Activated naive CD4-positive, alpha-beta T cell treated with anti-CD3 and anti-CD28 coated beads, Interleukin-2, amount 50 U/mL, for 72 hours (primary cell): ENCODE measurements around the gene ZMIZ1. TPM values are rescaled to one million over a fixed set of nuclear protein-coding genes. Genes with fewer than 3 reads are reported as not detected.

Experiments
- ATAC-seq, 2 donors: fragments of 150-1000 bp; cut with Tn5 transposase; 2 replicates each; pipeline ENCODE4 v1.10.0; 2021; ENCODE audit warnings: mild to moderate bottlenecking in 2 of 2, moderate library complexity in 2 of 2
- DNase-seq, 2 donors: peaks; one replicate each; pipeline ENCODE4 v3.0.0; 2021 to 2022; ENCODE audit warnings: low spot score in 2 of 2
- H3K27ac Mint-ChIP-seq, 2 donors: one replicate each; pipeline ENCODE4 v1.8.0; 2022; ENCODE audit warnings: mild to moderate bottlenecking in 2 of 2, mixed read lengths in 2 of 2
- H3K36me3 Mint-ChIP-seq, 2 donors: one replicate each; pipeline ENCODE4 v1.8.0; 2022; ENCODE audit warnings: mixed read lengths in 2 of 2
- H3K9me3 Mint-ChIP-seq, 2 donors: one replicate each; pipeline ENCODE4 v1.8.0; 2022; ENCODE audit warnings: mixed read lengths in 2 of 2
- total RNA-seq, 2 donors: library from RNA; stranded (reverse); gene quantifications; one replicate each; pipeline ENCODE4 v1.2.3, GENCODE V29; 2022

Gene ZMIZ1
- total RNA-seq, 2 donors from 2014 or later: 16.1 to 42.7 TPM

DNA sequence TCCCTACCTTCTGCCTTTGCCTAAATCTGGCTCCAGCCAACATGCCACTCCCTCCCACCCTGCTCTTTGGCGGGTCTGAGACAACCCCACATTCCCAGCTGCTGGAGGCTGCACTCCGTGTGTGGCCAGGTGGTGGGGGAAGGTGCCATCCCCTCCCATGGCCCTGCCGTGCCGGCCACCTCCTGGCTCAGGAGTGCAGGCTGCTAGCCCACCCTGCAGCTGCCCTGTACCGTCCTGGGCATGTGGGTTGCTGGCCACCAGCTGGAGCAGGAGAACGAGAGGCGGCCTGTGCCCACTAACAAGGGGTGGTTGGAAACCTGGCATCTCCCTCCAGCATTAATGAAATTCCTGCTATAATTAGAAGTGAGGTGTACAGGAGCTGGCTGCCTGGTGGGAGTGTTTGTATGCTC lies 97.6 kb downstream of the ZMIZ1 start:
- DNase-seq: no peak
- Mint-ChIP-seq H3K9me3 (no peaks in the 10 kb centered on the region), H3K27ac (peak overlapping the region in 1 of 2 donors; percentile 73), H3K36me3 (no peaks in the 10 kb centered on the region)
- no peak for ATAC-seq

DNA sequence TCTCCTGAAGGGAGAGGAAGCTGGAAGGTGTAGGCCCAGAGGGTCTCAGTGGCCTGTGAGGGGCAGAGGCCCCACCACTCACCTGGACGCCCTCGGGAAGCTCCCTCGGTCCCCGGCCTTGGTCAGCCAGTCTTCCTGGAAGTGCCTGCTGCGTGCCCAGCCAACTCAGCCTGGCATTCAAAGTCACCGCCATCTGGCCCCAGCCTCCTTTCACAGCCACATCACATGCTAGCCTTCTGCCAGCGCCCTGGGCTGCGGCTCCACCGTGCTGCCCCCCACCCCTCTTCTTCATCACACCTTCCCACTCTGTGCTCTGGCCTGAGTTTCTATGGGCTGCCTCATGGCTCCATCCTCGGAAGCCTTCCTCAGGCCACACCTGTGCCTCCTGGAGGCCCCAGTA lies 98.0 kb downstream of the ZMIZ1 start:
- ATAC-seq (no peak), DNase-seq (no peak)
- no peaks in the 10 kb centered on the region for H3K36me3 Mint-ChIP-seq
- H3K9me3 Mint-ChIP-seq: no peaks in the 10 kb centered on the region
- no peak overlapping the region for H3K27ac Mint-ChIP-seq

DNA sequence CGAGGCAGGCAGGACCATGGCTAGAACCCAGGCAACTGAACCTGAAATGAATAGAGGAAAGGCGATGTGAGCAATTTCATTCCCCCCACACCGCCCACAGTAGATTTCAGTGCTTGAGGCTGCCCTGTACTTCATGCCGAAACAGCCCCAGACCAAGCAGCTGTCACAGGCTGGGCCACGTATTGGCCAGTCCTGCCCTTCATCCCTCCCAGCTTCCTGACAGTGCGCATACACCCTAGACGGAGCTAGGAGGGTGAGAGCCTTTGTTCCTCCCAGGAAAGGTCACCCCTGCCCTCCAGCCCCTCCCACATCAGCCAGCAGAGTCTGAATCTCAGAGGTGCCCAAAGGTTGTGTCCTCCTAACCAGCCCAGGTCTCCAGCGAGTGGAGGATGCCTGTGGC lies 98.8 kb downstream of the ZMIZ1 start:
- no peaks in the 10 kb centered on the region for H3K36me3 Mint-ChIP-seq
- no peak for ATAC-seq
- H3K9me3 Mint-ChIP-seq: no peaks in the 10 kb centered on the region
- H3K27ac Mint-ChIP-seq: no peak overlapping the region
- no peak for DNase-seq

DNA sequence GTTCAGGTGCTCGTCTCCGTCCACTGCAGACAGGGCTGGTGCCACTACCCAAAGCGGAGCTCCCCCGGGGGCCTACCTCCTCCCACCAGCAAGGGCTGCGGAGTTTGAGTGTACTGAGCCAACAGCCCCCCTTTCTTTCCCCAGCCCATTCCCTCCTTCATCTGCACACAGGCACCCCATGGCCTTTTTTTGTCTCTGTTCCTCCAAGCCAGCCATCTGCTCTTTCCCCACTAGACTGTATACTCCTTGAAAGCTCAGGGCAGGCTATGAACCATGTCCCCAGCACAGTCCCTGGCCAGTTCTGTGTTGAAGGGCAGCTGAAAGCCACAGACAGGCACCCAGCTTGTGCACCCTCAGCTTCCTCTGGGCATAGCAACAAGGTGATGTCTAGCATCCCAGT lies 99.4 kb downstream of the ZMIZ1 start:
- H3K36me3 Mint-ChIP-seq: no peaks in the 10 kb centered on the region
- H3K27ac Mint-ChIP-seq: no peak overlapping the region
- no peaks in the 10 kb centered on the region for H3K9me3 Mint-ChIP-seq
- no peak for ATAC-seq
- DNase-seq: no peak

DNA sequence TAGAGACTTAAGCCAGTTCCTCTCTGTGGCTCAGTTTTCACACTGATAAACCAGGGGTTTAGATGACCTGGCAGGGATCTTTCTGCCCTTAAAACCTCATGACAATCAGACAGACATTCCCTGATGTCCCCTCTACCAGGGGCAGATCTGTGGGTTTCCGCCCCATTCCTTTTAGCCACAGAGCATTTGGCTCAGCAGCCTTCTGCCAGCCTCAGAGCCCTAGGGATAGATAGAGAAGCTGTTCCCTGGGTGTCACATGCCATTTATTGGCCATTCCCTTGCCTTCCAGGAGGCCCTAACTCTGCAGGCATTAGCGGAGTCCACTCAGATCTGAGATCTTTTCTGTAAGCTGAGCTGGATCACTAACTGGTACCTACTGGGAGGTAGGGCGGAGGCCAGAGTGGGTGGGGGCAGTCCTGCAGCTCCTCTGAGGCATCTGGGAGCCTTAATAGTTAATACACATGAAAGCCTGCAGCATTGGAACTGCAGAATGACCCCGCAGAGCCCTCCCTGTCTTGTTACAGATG lies 101.5 kb downstream of the ZMIZ1 start:
- DNase-seq (no peak), ATAC-seq (no peak)
- no peaks in the 10 kb centered on the region for H3K9me3 Mint-ChIP-seq
- H3K36me3 Mint-ChIP-seq: no peaks in the 10 kb centered on the region
- H3K27ac Mint-ChIP-seq: no peak overlapping the region

DNA sequence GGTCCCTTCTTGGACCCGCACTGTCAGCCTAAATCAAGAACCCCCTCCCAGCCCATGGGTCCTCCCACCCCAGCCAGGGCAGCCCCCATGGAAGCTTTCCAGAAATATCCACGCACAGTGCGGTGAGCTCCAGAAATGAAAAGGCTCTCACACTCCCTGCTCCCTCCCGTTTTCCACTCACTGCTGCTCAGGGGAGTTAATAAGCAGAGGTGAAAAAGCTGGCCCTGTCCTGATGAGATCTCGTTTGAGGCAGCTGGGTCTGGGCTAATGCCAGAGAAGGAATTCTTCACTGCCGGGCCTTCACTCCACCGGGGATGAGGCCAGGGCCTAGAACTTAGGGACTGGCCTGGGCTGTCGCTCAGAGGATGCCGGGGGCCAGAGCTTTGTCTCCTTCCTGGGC lies 102.2 kb downstream of the ZMIZ1 start:
- no peak for DNase-seq
- Mint-ChIP-seq H3K27ac (peak overlapping the region in 1 of 2 donors; percentile 78), H3K9me3 (no peaks in the 10 kb centered on the region), H3K36me3 (no peaks in the 10 kb centered on the region)
- no peak for ATAC-seq

DNA sequence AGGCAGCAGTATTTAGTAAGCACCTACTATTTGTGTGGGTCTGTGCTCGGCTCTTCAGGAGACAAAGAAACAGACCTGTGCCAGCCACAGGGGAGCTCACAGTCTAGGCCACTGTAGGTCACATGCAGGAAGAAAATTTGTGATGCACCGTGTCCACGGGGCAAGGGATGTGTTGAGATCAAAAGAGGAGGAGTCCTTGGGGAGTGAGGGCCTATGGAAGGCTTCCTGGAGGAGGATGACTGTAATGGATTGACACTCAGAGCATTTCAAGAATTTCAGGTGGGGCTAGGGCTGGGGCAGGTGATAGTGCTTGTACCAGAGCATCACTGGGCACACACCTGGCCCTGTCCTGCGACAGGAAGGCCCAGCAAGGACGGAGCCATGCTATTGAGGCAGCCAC lies 102.7 kb downstream of the ZMIZ1 start:
- no peak for DNase-seq

DNA sequence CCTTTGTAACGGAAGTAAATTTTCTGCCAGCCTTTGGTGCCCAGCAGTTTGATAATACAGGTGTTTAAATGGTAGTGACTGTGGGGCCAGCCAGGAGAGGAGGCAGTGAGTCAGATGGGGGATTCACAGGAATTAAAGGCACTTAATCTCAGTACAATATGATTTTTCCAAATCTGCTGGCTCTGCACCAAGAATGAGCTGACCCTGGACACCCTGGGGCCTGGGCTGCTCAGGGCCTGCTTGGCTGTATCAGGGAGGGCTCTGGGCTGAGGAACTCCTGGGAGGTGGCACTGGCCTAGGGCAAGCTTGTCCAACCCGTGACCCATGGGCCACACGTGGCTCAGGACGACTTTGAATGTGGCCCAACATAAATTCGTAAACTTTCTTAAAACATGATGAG lies 104.1 kb downstream of the ZMIZ1 start:
- Mint-ChIP-seq H3K9me3 (no peaks in the 10 kb centered on the region), H3K36me3 (no peaks in the 10 kb centered on the region), H3K27ac (no peak overlapping the region)
- no peak for DNase-seq
- no peak for ATAC-seq

More for the DNA sequence above, 102.7 kb downstream of the ZMIZ1 start:
- ATAC-seq: no peak
- Mint-ChIP-seq H3K9me3 (no peaks in the 10 kb centered on the region), H3K36me3 (no peaks in the 10 kb centered on the region), H3K27ac (peak overlapping the region in 1 of 2 donors; percentile 78)

DNA sequence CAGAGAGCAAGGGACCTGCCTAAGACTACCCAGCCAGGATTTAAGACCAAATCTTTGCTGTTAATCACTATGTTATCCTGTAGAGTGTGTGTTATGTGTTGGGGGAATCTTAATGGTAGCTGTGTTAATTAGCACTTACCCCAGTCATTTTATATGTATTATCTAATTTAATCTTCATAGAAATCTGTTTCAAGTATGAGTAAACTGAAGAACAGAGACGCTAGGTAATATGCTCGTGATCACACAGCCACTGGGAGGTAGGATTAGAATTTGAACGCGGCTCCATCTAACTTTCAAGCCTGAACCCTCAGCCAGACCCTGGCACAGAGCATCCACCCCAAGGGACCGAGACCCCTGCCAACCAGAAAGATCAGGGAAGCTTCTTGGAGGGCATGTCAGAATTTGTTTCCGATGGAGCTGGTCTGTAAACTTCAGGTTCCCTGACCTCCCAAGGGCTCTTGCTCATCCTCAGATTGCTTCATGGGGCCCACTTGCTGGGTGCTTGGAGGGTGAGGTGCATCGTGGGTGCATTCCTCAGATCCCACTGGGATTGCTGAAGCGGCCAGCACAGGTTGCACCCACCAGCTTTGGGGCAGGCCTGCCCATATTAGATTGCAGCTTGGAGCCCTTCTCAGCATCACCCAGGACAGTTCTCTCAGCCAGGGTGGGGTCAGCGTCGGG lies 105.0 kb downstream of the ZMIZ1 start:
- no peak for DNase-seq

DNA sequence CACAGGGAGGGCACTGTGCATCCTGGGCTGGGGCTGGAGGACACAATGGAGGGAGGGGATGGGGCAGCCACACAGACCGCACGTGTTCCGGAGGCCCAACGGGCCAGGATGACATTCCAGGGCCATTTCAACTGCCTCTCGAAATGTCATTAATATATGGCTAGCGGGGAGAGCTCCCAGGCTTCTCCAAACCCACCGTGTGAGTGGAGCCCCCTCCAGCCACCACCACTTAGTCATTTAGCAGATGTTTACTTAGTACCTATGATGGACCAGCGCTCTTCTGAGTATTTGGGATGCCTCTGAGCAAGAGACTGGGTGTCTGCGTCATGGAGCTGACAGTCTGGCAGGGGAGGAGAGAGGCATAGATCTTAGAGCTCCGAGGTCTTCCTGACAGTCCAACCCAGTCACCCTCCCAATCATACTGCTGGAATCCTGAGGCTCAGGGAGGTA lies 107.3 kb downstream of the ZMIZ1 start:
- Mint-ChIP-seq H3K36me3 (no peaks in the 10 kb centered on the region), H3K9me3 (no peaks in the 10 kb centered on the region), H3K27ac (peak overlapping the region in 1 of 2 donors; percentile 14)
- no peak for DNase-seq
- no peak for ATAC-seq

More for the DNA sequence above, 105.0 kb downstream of the ZMIZ1 start:
- no peaks in the 10 kb centered on the region for H3K9me3 Mint-ChIP-seq
- peak overlapping the region in 1 of 2 donors; percentile 33 for H3K27ac Mint-ChIP-seq
- no peaks in the 10 kb centered on the region for H3K36me3 Mint-ChIP-seq
- no peak for ATAC-seq

DNA sequence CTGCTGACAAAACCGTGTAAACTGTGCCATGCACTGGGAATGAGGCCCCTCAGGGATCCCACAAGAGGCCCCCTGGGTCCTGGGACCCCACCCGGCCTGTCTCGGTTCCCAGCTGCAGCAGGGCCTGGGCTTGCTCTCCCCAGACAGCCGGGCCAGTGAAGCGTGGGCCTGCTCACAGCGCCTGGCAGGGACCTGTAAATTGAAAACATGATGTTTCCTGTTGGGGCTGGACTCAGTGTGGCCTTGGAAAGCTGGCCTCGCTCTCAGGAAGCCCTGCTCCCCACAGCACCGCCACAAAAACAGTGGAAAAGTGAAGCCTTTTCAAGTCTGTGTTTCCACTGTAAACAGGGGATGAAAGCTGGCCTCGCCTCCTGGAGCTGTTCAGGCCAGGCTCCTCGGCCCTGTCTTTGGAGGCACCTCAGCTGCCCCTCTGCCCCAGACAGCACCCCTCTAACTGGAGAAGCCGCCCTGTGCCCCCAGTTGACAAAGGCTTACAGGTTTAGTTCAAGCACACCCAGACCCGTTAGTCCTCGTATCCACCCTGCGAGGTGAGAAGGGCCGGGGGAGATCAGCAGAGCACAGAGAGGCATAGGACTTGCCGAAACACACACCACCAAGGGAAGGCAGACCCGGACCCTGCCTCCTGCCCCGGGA lies 108.3 kb downstream of the ZMIZ1 start:
- DNase-seq (no peak), ATAC-seq (no peak)
- peak overlapping the region; percentile 43 to 50 for H3K27ac Mint-ChIP-seq
- H3K9me3 Mint-ChIP-seq: no peaks in the 10 kb centered on the region
- no peaks in the 10 kb centered on the region for H3K36me3 Mint-ChIP-seq

DNA sequence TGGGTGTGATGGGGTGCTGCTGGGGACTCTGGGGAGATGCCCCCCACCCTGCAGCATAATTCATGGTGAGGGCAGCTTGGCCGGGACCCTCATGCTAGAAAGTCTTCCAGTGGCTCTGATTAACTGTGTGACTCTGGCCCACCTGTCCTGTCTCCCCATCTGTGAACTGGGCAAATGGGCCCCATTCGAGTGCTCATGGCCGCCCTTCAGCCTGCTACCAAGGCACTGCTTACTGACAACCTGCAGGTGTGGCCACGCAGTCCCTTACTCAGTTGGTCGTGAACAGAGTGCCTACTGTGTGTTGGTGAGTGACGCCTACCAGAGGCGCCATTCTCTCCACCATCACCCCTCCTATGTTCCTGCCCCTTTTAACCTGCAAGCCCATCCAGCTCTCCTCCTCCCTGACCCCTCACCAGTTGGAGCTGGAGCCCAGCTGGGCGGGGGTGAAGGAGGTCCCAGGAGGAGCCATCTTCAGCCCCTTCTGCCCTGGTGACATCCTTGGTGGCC lies 109.4 kb downstream of the ZMIZ1 start:
- no peaks in the 10 kb centered on the region for H3K9me3 Mint-ChIP-seq
- H3K27ac Mint-ChIP-seq: peak overlapping the region in 1 of 2 donors; percentile 43
- H3K36me3 Mint-ChIP-seq: no peaks in the 10 kb centered on the region
- ATAC-seq (no peak), DNase-seq (no peak)

DNA sequence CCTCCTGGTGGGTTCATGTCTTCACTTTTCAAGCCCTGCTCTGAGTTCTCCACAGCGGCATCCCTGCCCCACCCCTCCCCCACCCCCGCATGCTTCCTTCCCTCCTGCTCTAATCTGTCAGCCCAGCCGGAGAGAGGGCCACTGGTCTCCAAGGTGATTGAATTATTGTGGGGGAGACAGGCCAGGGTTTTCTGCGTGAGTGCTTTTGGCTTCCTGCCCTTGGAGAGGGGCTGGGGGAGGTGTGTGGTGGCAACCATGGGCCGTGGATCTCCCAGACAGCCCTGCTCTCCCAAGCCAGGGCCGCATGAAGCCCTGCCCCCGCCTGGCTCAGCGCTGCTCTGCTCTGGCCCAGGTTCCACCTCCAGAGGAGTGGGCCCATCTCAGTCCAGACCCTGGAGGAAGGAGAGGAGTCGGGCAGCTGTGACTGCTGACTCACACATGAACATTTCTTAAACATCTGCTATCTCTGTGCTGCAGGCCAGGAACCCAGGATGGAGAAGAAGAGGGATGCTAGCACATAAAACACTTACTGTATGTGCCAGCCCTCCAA lies 109.9 kb downstream of the ZMIZ1 start:
- Mint-ChIP-seq H3K27ac (peak overlapping the region in 1 of 2 donors; percentile 43), H3K9me3 (no peaks in the 10 kb centered on the region), H3K36me3 (no peaks in the 10 kb centered on the region)
- ATAC-seq (no peak), DNase-seq (no peak)

DNA sequence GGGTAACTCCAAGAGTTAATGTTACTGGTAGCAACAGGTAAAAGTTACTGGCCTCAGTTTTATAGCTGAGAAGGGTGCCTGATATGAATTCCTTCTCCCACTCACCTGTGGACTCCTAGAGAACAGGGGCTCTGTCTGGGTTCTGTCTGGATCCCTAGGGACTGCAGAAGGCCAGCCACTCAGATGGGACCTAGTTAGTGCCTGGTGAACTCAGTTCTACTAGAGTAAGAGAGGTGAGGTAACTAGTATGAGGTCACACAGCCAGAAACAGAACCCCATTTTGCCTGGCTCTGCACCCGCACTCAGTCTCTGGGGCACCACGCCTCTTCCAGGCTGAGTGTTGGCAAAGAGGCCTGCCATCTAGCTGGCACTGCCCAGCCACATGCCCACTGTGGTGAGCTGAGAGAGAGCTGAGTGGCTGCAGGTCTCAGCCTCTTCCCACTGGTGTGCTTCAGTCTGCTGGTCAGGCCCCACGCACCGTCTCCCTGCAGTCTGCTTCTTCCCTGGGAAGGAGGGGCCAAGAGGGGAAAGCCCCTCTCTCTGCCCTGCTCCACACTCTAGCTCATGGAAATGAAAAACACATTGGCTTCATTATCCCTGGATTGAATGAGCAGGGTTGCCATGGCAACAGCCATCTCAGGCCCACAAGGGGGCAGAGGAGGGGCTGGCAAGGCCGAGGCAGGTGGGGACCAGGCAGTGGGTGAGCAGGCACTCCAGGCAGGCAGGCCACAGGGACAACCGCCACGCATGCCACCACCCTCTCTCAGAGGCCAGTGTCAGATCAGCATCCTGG lies 110.6 kb downstream of the ZMIZ1 start:
- Mint-ChIP-seq H3K9me3 (no peaks in the 10 kb centered on the region), H3K27ac (peak overlapping the region in 1 of 2 donors; percentile 43), H3K36me3 (no peaks in the 10 kb centered on the region)
- DNase-seq: no peak
- ATAC-seq: no peak

DNA sequence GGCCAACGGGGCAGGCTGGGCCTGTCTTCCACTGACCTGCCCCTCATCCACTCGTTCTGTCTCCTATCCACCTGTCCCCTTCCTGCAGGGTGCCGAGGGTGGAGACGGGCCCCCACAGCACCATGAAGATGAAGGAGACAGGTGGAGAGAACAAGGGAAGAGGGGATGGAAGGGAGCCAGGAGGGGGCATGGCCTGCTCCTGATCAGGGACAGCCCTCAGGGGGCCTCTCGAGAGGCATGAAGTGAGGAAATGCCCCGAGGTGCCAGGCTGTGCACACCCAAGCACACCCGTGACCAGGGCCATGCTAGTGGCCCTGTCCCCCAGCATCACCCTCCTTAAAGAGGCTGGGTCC lies 111.2 kb downstream of the ZMIZ1 start:
- no peaks in the 10 kb centered on the region for H3K9me3 Mint-ChIP-seq
- DNase-seq (no peak), ATAC-seq (no peak)
- H3K27ac Mint-ChIP-seq: no peak overlapping the region
- H3K36me3 Mint-ChIP-seq: no peaks in the 10 kb centered on the region

DNA sequence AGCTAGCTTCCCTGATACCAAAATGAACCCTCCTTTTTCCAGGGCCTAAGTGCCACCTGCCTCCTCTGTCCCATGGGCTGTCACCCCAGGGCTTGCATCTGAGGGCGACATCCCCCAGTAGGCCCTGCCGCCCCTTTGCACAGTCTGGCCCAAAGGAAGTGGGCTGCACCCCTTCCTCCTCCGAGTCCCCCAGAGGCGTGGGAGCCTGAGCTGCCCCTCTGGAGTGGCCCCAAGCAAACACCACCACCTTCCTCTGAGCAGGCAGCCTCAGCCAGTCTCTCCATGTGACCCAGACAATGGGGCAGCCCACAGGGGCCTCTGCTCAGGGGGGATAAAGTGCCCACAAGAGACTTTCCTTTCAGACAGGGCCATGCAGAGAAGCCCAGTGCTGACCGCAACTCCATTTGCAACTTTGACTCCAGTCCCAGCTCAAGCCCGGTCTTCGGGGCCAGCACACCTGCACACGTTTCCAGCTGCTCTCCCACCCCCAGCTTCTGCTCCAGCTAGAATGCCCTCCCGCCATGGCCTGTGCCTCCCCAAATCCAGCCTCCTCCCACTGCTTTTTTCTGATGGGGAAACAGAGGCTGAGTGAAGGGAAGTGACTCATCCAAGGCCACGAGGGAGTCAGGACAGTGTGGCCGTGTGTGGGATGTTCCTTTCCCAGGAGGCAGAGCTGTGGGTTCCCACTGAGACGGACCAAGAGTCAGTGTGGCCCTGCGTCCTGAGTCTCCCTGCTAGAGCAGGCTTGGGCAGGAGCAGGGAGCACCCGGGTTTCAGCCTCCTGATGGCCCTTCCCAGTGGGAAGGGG lies 111.9 kb downstream of the ZMIZ1 start:
- DNase-seq (no peak), ATAC-seq (peak in 1 of 2 donors; percentile 33)
- no peaks in the 10 kb centered on the region for H3K36me3 Mint-ChIP-seq
- H3K9me3 Mint-ChIP-seq: no peaks in the 10 kb centered on the region
- H3K27ac Mint-ChIP-seq: peak overlapping the region in 1 of 2 donors; percentile 36
